Cardiac muscle cell (in vitro differentiated cells and primary cell): ENCODE results near the gene SLC24A4. TPM values are rescaled to one million over a fixed set of nuclear protein-coding genes. Genes with fewer than 3 reads are reported as not detected.

Experiments used
- DNase-seq, 2 donors: peaks; one replicate each; pipeline versions ENCODE4 v3.0.0 to v3.0.0-alpha.2; 2010 to 2017; ENCODE audit warnings: low read depth in 1 of 2, low spot score in 1 of 2
- H3K27ac ChIP-seq: fragments of 200-600 bp; sonication (generic); 2 replicates; pipeline ENCODE4 v1.5.1; 2016
- H3K27me3 ChIP-seq: fragments of 200-600 bp; sonication (generic); 2 replicates; pipeline ENCODE4 v1.6.0; 2016; ENCODE audit warnings: control low read depth
- H3K36me3 ChIP-seq: fragments of 200-600 bp; sonication (generic); 2 replicates; pipeline ENCODE4 v1.5.1; 2016; ENCODE audit warnings: control low read depth
- H3K4me1 ChIP-seq: fragments of 200-600 bp; sonication (generic); 2 replicates; pipeline ENCODE4 v1.8.1; 2017; ENCODE audit warnings: low read depth, mild to moderate bottlenecking, mixed run types
- H3K4me3 ChIP-seq: fragments of 200-600 bp; sonication (generic); 2 replicates; pipeline ENCODE4 v1.5.1; 2016; ENCODE audit warnings: mild to moderate bottlenecking
- H3K9me3 ChIP-seq: fragments of 200-600 bp; sonication (generic); 2 replicates; pipeline ENCODE4 v1.5.1; 2017; ENCODE audit warnings: low read depth, mild to moderate bottlenecking, control low read depth
- polyA plus RNA-seq: library from polyadenylated mRNA; unstranded; fragments of >200 nt; fragmentation: Nextera tagmentation; extraction: Ambion mirVana; gene quantifications from 2 replicates; pipeline ENCODE4 v1.2.1, GENCODE V29; 2016
- total RNA-seq: library from RNA; depleted of rRNA; stranded (reverse); fragments of >200 nt; gene quantifications from 2 replicates; pipeline ENCODE4 v1.2.3, GENCODE V29; 2016
- TF ChIP-seq, protein P1 (sequence below): IDR thresholded peaks from 2 replicates; pipeline ENCODE4 v1.5.1; 2012; ENCODE audit warnings: low read depth, mild to moderate bottlenecking, low read length

SLC24A4 gene
- total and polyA plus RNA-seq, 2 experiments from 2014 or later, result 0.07 to 0.09 TPM

DNA sequence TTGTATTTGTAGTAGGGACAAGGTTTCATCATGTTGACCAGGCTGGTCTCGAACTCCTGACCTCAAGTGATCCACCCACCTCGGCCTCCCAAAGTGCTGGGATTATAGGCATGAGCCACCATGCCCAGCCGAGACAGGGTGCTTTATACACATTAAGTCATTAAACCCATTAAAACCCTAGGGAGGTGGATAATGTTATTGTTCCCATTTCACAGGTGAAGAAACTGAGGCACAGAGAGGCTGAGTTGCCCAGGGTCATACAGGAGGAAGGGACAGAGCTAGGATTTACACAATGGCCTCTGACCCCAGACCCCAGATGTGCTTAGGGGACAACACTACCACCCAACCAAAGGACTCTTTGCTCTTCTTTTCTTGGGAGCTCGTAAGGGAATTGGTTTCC is 139.6 kb downstream of the SLC24A4 start:
- H3K9me3 ChIP-seq, result no peaks in the 10 kb centered on the region
- no peaks in the 10 kb centered on the region for H3K4me1 ChIP-seq
- TF ChIP-seq, protein P1, sequence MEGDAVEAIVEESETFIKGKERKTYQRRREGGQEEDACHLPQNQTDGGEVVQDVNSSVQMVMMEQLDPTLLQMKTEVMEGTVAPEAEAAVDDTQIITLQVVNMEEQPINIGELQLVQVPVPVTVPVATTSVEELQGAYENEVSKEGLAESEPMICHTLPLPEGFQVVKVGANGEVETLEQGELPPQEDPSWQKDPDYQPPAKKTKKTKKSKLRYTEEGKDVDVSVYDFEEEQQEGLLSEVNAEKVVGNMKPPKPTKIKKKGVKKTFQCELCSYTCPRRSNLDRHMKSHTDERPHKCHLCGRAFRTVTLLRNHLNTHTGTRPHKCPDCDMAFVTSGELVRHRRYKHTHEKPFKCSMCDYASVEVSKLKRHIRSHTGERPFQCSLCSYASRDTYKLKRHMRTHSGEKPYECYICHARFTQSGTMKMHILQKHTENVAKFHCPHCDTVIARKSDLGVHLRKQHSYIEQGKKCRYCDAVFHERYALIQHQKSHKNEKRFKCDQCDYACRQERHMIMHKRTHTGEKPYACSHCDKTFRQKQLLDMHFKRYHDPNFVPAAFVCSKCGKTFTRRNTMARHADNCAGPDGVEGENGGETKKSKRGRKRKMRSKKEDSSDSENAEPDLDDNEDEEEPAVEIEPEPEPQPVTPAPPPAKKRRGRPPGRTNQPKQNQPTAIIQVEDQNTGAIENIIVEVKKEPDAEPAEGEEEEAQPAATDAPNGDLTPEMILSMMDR, result no peak
- no peak overlapping the region for H3K4me3 ChIP-seq
- no peaks in the 10 kb centered on the region for H3K27me3 ChIP-seq
- H3K27ac ChIP-seq, result no peak overlapping the region
- H3K36me3 ChIP-seq, result no peaks in the 10 kb centered on the region
- no peak for DNase-seq

DNA sequence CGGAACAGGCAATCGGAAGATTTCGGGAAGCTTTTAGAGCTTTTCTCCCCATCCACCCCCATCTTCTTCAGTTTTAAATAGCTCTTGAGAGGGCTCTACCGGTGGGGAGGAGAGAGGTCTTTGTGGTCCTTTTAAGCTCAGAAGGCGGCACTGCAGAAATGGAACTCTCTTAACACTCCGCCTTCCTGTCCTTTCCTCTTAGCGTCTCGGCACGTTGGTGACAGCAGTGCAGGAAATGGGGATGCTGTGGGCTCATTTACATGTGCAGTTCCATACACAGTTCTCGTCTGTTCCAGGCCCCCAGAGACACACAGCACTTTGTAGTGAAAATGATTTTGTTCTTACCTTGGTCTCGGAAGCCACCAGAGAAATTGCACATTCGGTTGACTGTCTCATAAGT is 140.2 kb downstream of the SLC24A4 start:
- H3K4me1 ChIP-seq, result no peaks in the 10 kb centered on the region

DNA sequence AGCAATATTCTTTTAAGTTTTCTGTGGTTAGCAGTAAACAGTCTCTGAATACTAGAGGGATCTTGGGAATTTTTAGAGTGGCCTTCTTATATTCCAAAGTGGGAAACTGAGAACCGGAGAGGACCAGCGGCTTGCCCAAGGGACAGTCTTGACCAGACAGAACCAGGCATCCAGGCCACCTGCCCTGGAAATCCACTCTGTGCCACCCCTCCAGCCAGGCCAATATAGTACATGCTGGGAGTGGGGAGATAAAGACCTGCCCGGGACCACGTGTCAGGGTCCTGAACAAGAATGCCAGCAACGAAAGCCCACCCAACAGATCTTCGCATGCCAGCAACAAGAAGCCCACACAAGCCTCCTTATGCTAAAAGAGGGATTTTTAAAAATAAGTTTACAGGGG is 141.2 kb downstream of the SLC24A4 start:
- Histone ChIP-seq H3K36me3 (no peaks in the 10 kb centered on the region), H3K4me3 (no peak overlapping the region), H3K4me1 (no peaks in the 10 kb centered on the region), H3K9me3 (no peaks in the 10 kb centered on the region), H3K27ac (no peak overlapping the region), H3K27me3 (no peaks in the 10 kb centered on the region)
- TF ChIP-seq, protein P1, result no peak
- no peak for DNase-seq

More for the DNA sequence above, 140.2 kb downstream of the SLC24A4 start:
- TF ChIP-seq, protein P1, result no peak
- no peak overlapping the region for H3K4me3 ChIP-seq
- no peak overlapping the region for H3K27ac ChIP-seq
- H3K36me3 ChIP-seq, result no peaks in the 10 kb centered on the region
- DNase-seq, result no peak
- no peaks in the 10 kb centered on the region for H3K27me3 ChIP-seq
- no peaks in the 10 kb centered on the region for H3K9me3 ChIP-seq

DNA sequence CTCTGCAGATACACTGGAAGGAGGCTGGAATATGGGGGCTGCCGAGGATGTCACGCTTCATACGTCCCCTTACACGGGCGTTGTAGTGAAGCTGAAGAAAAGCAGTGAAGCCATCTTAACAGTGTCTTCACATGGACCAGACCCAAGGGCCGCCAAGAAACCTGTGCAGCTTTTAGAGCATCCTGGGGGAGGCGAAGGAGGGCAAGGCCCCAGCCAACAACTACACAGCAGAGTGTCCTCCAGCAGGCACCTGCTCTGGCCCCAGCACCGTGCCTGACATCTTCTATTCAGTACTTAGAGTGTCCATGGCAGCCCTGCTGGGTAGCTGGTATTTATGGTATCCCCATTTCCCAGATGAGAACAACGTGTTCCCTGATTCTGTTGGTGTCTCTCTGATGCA is 141.8 kb downstream of the SLC24A4 start:
- DNase-seq, result no peak
- Histone ChIP-seq H3K27me3 (no peaks in the 10 kb centered on the region), H3K4me1 (no peaks in the 10 kb centered on the region), H3K9me3 (no peaks in the 10 kb centered on the region), H3K27ac (no peak overlapping the region), H3K4me3 (no peak overlapping the region), H3K36me3 (no peaks in the 10 kb centered on the region)
- TF ChIP-seq, protein P1, result no peak

DNA sequence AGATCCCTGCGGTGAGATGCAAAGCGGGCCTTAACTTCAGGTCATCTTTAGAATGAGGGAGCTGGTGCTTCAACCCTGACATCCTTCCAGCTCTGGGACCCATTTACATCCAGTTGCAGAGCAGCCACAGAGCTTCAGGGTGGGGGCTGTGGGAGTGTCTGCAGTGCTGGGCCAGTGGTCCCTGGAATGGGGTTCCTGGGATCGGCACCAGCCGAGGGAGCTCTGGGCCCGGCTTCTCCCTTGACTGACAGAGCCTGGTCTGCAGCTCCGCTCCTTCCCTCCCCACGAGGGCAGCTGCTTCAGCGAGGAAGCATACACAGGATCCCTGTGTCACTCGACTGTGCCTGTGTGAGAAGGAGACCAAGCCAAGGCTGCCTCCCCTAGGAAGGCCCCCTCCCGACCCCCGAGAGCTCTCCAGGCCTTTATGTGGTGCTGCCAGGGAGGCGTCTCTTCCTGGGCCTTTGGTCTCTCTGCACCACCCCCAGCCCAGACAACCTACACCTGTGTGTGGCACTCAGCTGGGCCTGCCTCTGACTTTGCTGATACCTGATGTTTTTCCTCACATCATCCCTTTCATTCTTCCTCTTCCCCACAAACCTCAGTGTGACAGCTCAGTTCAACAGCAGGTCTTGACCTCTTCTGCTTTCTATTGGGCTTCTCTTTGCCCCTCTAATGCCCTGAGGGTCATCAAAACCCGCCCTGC is 142.5 kb downstream of the SLC24A4 start:
- Histone ChIP-seq H3K4me1 (no peaks in the 10 kb centered on the region), H3K27ac (no peak overlapping the region), H3K27me3 (no peaks in the 10 kb centered on the region), H3K4me3 (no peak overlapping the region), H3K9me3 (no peaks in the 10 kb centered on the region), H3K36me3 (no peaks in the 10 kb centered on the region)
- TF ChIP-seq, protein P1, result no peak
- DNase-seq, result no peak
